Activated CD4-positive, alpha-beta memory T cell treated with anti-CD3 and anti-CD28 coated beads, Interleukin-2, amount 10 ng/mL, durations not matched to agents 7 days and 5 days (primary cell): ENCODE measurements around the gene CDKN1C. TPM values are rescaled to one million over a fixed set of nuclear protein-coding genes. Genes with fewer than 3 reads are reported as not detected.

Experiments used
- CTCF ChIA-PET: fragments of 350-600 bp; sonication (Branson Sonifier 250); formaldehyde crosslinking; loops from one replicate; lab custom pipeline; 2021; ENCODE audit warnings: antibody characterized with exemption, inconsistent platforms; lab: Charles Lee
- POLR2A ChIA-PET: fragments of 350-600 bp; sonication (Branson Sonifier 250); formaldehyde crosslinking; loops from one replicate; lab custom pipeline; 2021; ENCODE audit warnings: antibody characterized with exemption; lab: Charles Lee
- DNase-seq: peaks from one replicate; pipeline ENCODE4 v3.0.0-alpha.2; 2020
- H3K27ac Mint-ChIP-seq: one replicate; pipeline ENCODE4 v1.8.0; 2021; ENCODE audit warnings: mild to moderate bottlenecking, mixed read lengths
- H3K27me3 Mint-ChIP-seq: one replicate; pipeline ENCODE4 v1.8.0; 2021; ENCODE audit warnings: mixed read lengths
- H3K36me3 Mint-ChIP-seq: one replicate; pipeline ENCODE4 v1.8.0; 2021; ENCODE audit warnings: low read depth, mixed read lengths
- H3K4me1 Mint-ChIP-seq: one replicate; pipeline ENCODE4 v1.8.0; 2021; ENCODE audit warnings: mixed read lengths
- H3K4me3 Mint-ChIP-seq: one replicate; pipeline ENCODE4 v1.8.0; 2021; ENCODE audit warnings: mild to moderate bottlenecking, mixed read lengths
- H3K9me3 Mint-ChIP-seq: one replicate; pipeline ENCODE4 v1.8.0; 2021; ENCODE audit warnings: mixed read lengths
- total RNA-seq, 2 experiments: library from RNA; stranded (reverse); gene quantifications; one replicate each; pipeline ENCODE4 v1.2.3, GENCODE V29; 2021

The CDKN1C gene
- total RNA-seq, 2 experiments from 2014 or later: 0.55 to 0.60 TPM

GRCh38 chr11:2849994-2850770 is 35.4 kb downstream of the CDKN1C start:
- H3K27me3 Mint-ChIP-seq: no peaks in the 10 kb centered on the region
- H3K4me1 Mint-ChIP-seq: peaks cover 1% of the 10 kb centered on the region
- H3K36me3 Mint-ChIP-seq: no peaks in the 10 kb centered on the region
- POLR2A ChIA-PET: no interaction called here
- DNase-seq: no peak
- CTCF ChIA-PET: interaction anchor here (0.8 kb wide), 1 partner anchor 317 kb away, joined by 3 read pairs; no protein-coding TSS in a partner anchor
- no peak overlapping the region for H3K4me3 Mint-ChIP-seq
- no peaks in the 10 kb centered on the region for H3K9me3 Mint-ChIP-seq
- H3K27ac Mint-ChIP-seq: no peak overlapping the region

DNA sequence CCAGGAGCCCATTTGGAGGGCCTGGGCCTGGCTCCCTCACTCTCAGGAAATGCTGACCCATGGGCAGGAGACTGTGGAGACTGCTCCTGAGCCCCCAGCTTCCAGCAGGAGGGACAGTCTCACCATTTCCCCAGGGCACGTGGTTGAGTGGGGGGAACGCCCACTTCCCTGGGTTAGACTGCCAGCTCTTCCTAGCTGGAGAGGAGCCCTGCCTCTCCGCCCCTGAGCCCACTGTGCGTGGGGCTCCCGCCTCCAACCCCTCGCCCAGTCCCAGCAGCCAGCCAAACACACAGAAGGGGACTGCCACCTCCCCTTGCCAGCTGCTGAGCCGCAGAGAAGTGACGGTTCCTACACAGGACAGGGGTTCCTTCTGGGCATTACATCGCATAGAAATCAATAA is 37.1 kb downstream of the CDKN1C start:
- ChIA-PET CTCF (no interaction called here), POLR2A (no interaction called here)
- Mint-ChIP-seq H3K9me3 (no peaks in the 10 kb centered on the region), H3K4me3 (no peak overlapping the region), H3K4me1 (no peaks in the 10 kb centered on the region), H3K27me3 (no peaks in the 10 kb centered on the region), H3K27ac (no peak overlapping the region), H3K36me3 (no peaks in the 10 kb centered on the region)
- no peak for DNase-seq

- POLR2A ChIA-PET: no interaction called here
- no peak for DNase-seq
- CTCF ChIA-PET: no interaction called here
- H3K9me3 Mint-ChIP-seq: no peaks in the 10 kb centered on the region
- no peak overlapping the region for H3K27ac Mint-ChIP-seq
- H3K27me3 Mint-ChIP-seq: no peaks in the 10 kb centered on the region
- no peak overlapping the region for H3K4me3 Mint-ChIP-seq
- no peaks in the 10 kb centered on the region for H3K36me3 Mint-ChIP-seq
- H3K4me1 Mint-ChIP-seq: no peaks in the 10 kb centered on the region
Observed at GRCh38 chr11:2847561-2847960, 38.0 kb downstream of the CDKN1C start.

DNA sequence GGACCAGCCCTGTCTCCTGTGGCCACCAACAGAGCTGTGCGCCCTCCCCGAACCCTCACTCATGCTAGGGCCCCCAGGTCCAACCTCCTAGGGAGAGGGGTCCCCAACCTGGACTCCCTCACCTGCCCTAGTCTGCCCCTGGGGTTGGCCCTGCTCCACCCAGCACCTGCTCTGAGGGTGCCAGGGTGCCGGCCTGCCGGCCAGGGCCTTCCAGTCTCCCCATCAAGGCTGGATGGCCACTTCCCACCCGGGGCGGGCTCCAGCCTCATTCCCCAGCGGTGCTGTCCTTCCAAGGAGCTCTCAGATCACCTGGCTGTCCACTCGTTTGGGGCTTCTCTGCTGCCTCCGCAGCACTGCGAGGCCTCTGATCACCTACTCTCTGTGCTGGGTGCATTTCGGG is 39.1 kb downstream of the CDKN1C start:
- CTCF ChIA-PET: no interaction called here
- DNase-seq: no peak
- no peak overlapping the region for H3K4me3 Mint-ChIP-seq
- no peaks in the 10 kb centered on the region for H3K4me1 Mint-ChIP-seq
- H3K27me3 Mint-ChIP-seq: no peaks in the 10 kb centered on the region
- no peak overlapping the region for H3K27ac Mint-ChIP-seq
- no peaks in the 10 kb centered on the region for H3K36me3 Mint-ChIP-seq
- no peaks in the 10 kb centered on the region for H3K9me3 Mint-ChIP-seq
- POLR2A ChIA-PET: no interaction called here

DNA sequence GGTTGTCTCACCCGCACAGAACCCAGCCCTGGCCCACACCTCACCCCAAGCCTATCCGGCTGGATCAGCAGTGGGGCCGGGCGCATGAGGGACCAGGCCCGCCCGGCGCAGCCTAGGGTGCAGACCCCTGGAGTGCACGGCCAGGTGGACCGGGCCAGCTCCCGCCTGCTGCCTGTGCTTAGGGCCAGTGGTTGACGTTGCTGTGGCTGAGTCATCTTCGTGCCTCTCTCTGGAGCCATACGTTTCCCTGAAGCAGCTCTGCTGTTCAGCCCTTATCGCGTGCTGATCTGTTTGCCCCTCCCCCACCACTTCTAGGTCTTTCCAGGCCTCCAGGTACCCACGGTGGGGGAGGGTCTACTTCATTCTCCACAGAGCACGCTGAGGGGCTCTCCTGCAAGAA is 39.5 kb downstream of the CDKN1C start:
- no peak for DNase-seq
- H3K27ac Mint-ChIP-seq: no peak overlapping the region
- no peak overlapping the region for H3K4me3 Mint-ChIP-seq
- no peaks in the 10 kb centered on the region for H3K27me3 Mint-ChIP-seq
- H3K9me3 Mint-ChIP-seq: no peaks in the 10 kb centered on the region
- H3K4me1 Mint-ChIP-seq: no peaks in the 10 kb centered on the region
- ChIA-PET CTCF (no interaction called here), POLR2A (no interaction called here)
- H3K36me3 Mint-ChIP-seq: no peaks in the 10 kb centered on the region

DNA sequence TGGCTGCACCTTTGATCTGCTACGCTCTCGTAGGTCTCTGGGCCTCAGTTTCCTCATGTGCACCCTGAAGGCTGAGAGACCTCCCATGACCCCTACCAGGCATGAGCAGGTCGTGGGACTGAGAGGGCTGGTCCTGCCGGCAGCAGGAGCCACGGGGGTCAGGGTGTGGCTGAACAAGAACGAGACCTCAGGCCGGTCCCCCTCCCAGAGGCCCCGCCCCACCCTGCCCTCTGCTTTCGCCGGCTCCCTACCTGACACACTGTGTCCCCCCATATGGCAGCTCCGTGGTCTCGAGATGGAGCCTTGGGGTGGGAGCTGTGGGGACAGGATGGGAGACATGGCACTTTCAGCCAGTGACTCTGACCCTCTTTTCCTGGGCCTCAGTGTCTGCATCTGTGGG is 40.6 kb downstream of the CDKN1C start:
- CTCF ChIA-PET: no interaction called here
- no peak overlapping the region for H3K4me3 Mint-ChIP-seq
- no peaks in the 10 kb centered on the region for H3K36me3 Mint-ChIP-seq
- H3K27me3 Mint-ChIP-seq: no peaks in the 10 kb centered on the region
- POLR2A ChIA-PET: no interaction called here
- H3K4me1 Mint-ChIP-seq: no peaks in the 10 kb centered on the region
- H3K27ac Mint-ChIP-seq: no peak overlapping the region
- no peaks in the 10 kb centered on the region for H3K9me3 Mint-ChIP-seq
- no peak for DNase-seq

- ChIA-PET POLR2A (no interaction called here), CTCF (no interaction called here)
- H3K27ac Mint-ChIP-seq: no peak overlapping the region
- no peaks in the 10 kb centered on the region for H3K4me1 Mint-ChIP-seq
- no peak overlapping the region for H3K4me3 Mint-ChIP-seq
- H3K9me3 Mint-ChIP-seq: no peaks in the 10 kb centered on the region
- no peaks in the 10 kb centered on the region for H3K36me3 Mint-ChIP-seq
- DNase-seq: no peak
- no peaks in the 10 kb centered on the region for H3K27me3 Mint-ChIP-seq
Observed at GRCh38 chr11:2844116-2844842, 41.3 kb downstream of the CDKN1C start.

DNA sequence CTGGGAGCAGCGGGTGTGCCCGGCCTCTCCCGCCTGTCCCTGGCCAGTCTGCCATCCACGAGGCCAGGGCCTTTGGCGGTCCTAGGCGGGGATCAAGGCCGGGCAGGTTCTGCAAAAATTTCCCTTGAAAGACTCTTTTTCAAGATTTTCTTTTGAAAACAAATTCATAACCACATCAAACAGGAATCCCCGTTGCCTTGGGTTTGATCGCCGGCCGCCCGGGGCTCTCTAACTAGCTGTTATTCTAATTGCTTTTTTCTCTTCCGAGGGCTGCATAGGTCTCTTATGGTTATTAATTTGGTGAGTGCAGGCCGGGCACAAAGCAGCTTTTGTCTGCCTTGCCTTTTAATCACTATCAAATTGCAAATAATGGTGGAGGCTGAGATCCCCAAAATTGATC is 42.0 kb downstream of the CDKN1C start:
- H3K27ac Mint-ChIP-seq: no peak overlapping the region
- ChIA-PET POLR2A (no interaction called here), CTCF (no interaction called here)
- H3K27me3 Mint-ChIP-seq: no peaks in the 10 kb centered on the region
- no peaks in the 10 kb centered on the region for H3K4me1 Mint-ChIP-seq
- H3K36me3 Mint-ChIP-seq: no peaks in the 10 kb centered on the region
- no peaks in the 10 kb centered on the region for H3K9me3 Mint-ChIP-seq
- DNase-seq: no peak
- no peak overlapping the region for H3K4me3 Mint-ChIP-seq

DNA sequence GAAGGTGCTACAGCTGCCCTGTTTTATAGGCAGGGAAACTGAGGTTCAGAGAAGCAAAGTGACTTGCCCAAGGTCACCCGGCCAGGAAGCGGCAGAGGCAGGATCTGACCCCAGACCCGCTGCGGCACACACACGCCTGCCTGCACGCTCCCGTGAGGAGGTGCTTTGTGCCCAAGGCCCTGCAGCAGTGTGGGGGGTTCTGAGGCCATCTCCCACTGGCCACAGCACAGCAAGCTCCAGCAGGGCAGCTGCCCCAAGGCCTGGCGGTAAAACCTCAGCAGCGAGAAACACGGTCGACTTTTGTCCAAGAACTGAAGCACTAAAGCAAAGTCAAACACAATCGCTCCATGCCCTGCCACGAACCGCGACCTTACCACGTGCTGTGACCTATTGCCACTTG is 42.7 kb downstream of the CDKN1C start:
- Mint-ChIP-seq H3K9me3 (no peaks in the 10 kb centered on the region), H3K4me1 (no peaks in the 10 kb centered on the region), H3K27me3 (no peaks in the 10 kb centered on the region), H3K4me3 (no peak overlapping the region), H3K36me3 (no peaks in the 10 kb centered on the region), H3K27ac (no peak overlapping the region)
- ChIA-PET POLR2A (no interaction called here), CTCF (no interaction called here)
- DNase-seq: no peak

GRCh38 chr11:2841411-2842190 is 44.0 kb downstream of the CDKN1C start:
- no peaks in the 10 kb centered on the region for H3K9me3 Mint-ChIP-seq
- no peak for DNase-seq
- POLR2A ChIA-PET: no interaction called here
- no peaks in the 10 kb centered on the region for H3K27me3 Mint-ChIP-seq
- H3K36me3 Mint-ChIP-seq: no peaks in the 10 kb centered on the region
- CTCF ChIA-PET: no interaction called here
- H3K4me3 Mint-ChIP-seq: no peak overlapping the region
- H3K27ac Mint-ChIP-seq: no peak overlapping the region
- no peaks in the 10 kb centered on the region for H3K4me1 Mint-ChIP-seq

- H3K36me3 Mint-ChIP-seq: no peaks in the 10 kb centered on the region
- H3K9me3 Mint-ChIP-seq: no peaks in the 10 kb centered on the region
- no peak overlapping the region for H3K27ac Mint-ChIP-seq
- CTCF ChIA-PET: no interaction called here
- H3K4me3 Mint-ChIP-seq: no peak overlapping the region
- no peak for DNase-seq
- no peaks in the 10 kb centered on the region for H3K27me3 Mint-ChIP-seq
- POLR2A ChIA-PET: no interaction called here
- H3K4me1 Mint-ChIP-seq: no peaks in the 10 kb centered on the region
Observed at GRCh38 chr11:2839395-2839943, 46.1 kb downstream of the CDKN1C start.

DNA sequence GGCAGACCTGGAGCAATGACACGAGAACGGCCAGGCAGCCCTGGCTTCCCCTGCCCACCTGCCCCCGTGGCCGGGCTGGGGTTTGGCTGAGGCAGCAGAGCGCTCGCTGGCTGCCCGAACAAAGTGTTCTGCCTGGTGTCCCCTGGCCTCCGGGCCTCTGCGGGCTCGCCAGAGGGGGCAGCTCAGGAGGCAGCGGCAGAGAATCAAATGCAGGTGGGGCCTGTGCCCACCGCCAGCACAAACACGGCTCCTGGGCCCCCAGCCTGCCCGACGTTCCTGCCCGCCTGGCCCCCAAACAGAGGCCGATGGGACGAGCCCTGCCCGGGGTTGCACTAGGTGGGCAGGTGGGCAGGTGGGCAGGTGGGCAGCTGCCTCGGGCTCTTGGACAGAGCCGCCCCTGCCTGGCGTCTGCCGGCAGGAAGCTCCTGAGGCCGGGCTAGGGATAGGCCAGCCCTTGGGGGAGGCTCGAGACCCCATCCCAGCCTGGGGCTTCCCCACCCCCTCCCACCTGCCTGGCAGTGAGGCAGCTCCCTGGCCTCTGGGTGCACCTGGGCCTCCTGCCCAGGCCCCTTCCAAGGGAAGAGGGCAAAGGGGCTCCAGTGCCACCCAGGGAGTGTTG is 46.8 kb downstream of the CDKN1C start:
- Mint-ChIP-seq H3K27me3 (no peaks in the 10 kb centered on the region), H3K4me1 (no peaks in the 10 kb centered on the region), H3K9me3 (no peaks in the 10 kb centered on the region), H3K36me3 (no peaks in the 10 kb centered on the region), H3K4me3 (no peak overlapping the region), H3K27ac (no peak overlapping the region)
- DNase-seq: no peak
- POLR2A ChIA-PET: no interaction called here
- CTCF ChIA-PET: no interaction called here

- CTCF ChIA-PET: no interaction called here
- Mint-ChIP-seq H3K27me3 (no peaks in the 10 kb centered on the region), H3K4me1 (no peaks in the 10 kb centered on the region), H3K4me3 (no peak overlapping the region), H3K9me3 (no peaks in the 10 kb centered on the region), H3K36me3 (no peaks in the 10 kb centered on the region), H3K27ac (no peak overlapping the region)
- POLR2A ChIA-PET: no interaction called here
- DNase-seq: no peak
Observed at GRCh38 chr11:2838091-2838490, 47.5 kb downstream of the CDKN1C start.
